Vagina (tissue), 2 donors: ENCODE measurements around the gene SULT1A4.
"Not testable (repeated sequence)": the region's sequence is repeated elsewhere in the genome, so short reads cannot be mapped to it uniquely, and the experiment has no call there.

ENCODE experiments used
- CTCF ChIP-seq, 3 experiments: fragments of 450-650 bp in 2 of 3; fragments of 200-600 bp in 1 of 3; sonication (generic) in 1 of 3; IDR thresholded peaks; one replicate each; pipeline ENCODE4 v1.5.1; 2017 to 2019; ENCODE audit warnings: antibody characterized with exemption in 3 of 3, mild to moderate bottlenecking in 2 of 3, moderate library complexity in 2 of 3
- POLR2A ChIP-seq, 2 donors: fragments of 450-650 bp; IDR thresholded peaks; one replicate each; pipeline ENCODE4 v1.6.1; 2017; ENCODE audit warnings: antibody characterized with exemption in 2 of 2, mild to moderate bottlenecking in 2 of 2, moderate library complexity in 2 of 2
- POLR2AphosphoS5 ChIP-seq, 2 donors: sonication (generic); formaldehyde crosslinking; IDR thresholded peaks; one replicate each; pipeline ENCODE4 v1.9.0; 2017; ENCODE audit warnings: antibody characterized with exemption in 2 of 2, mild to moderate bottlenecking in 2 of 2, low read depth in 1 of 2; ENCODE audit not compliant: insufficient read depth in 1 of 2

- not testable (repeated sequence) for TF ChIP-seq POLR2A (IDR thresholded peaks at IDR 0.05); CTCF (IDR thresholded peaks at IDR 0.05); POLR2AphosphoS5 (IDR thresholded peaks at IDR 0.05; ENCODE audit: insufficient read depth in 1 of 2, low read depth in 1 of 2)
Observed at GRCh38 chr16:29467654-29468366, 8.1 kb downstream of the SULT1A4 start.
